Amniotic stem cell (primary cell): ENCODE data around the gene MCC.

Source experiments
- DNase-seq: peaks from one replicate; lab custom pipeline; 2025; lab: John Stamatoyannopoulos, UW

MCC gene

GRCh38 chr5:113176196-113176595 is 312.1 kb downstream of the MCC start:
- DNase-seq, result no peak

- no peak for DNase-seq
These were observed 315.9 kb downstream of the MCC start for GRCh38 chr5:113172231-113172826.

GRCh38 chr5:113171520-113171919 is 316.7 kb downstream of the MCC start:
- DNase-seq, result no peak

- no peak for DNase-seq
These were observed 317.5 kb downstream of the MCC start for GRCh38 chr5:113170707-113171106.

- DNase-seq, result no peak
These were observed 318.5 kb downstream of the MCC start for GRCh38 chr5:113169720-113170119.

GRCh38 chr5:113167985-113168384 is 320.3 kb downstream of the MCC start:
- no peak for DNase-seq

- DNase-seq, result no peak
These were observed 321.3 kb downstream of the MCC start for GRCh38 chr5:113166852-113167366.

- DNase-seq, result no peak
These were observed 322.0 kb downstream of the MCC start for GRCh38 chr5:113166261-113166660.

GRCh38 chr5:113164021-113164420 is 324.2 kb downstream of the MCC start:
- no peak for DNase-seq

GRCh38 chr5:113163328-113163727 is 324.9 kb downstream of the MCC start:
- no peak for DNase-seq

- no peak for DNase-seq
These were observed 325.5 kb downstream of the MCC start for GRCh38 chr5:113162770-113163169.

- no peak for DNase-seq
These were observed 326.0 kb downstream of the MCC start for GRCh38 chr5:113162208-113162607.

GRCh38 chr5:113161806-113162205 is 326.4 kb downstream of the MCC start:
- DNase-seq, result no peak

- no peak for DNase-seq
These were observed 330.4 kb downstream of the MCC start for GRCh38 chr5:113157886-113158285.

- DNase-seq, result no peak
These were observed 331.9 kb downstream of the MCC start for GRCh38 chr5:113156271-113156877.

GRCh38 chr5:113153512-113154097 is 334.6 kb downstream of the MCC start:
- DNase-seq, result no peak

GRCh38 chr5:113152380-113152740 is 335.9 kb downstream of the MCC start:
- DNase-seq, result no peak

- no peak for DNase-seq
These were observed 336.4 kb downstream of the MCC start for GRCh38 chr5:113151641-113152379.

- no peak for DNase-seq
These were observed 337.4 kb downstream of the MCC start for GRCh38 chr5:113150821-113151220.

GRCh38 chr5:113150221-113150620 is 338.0 kb downstream of the MCC start:
- no peak for DNase-seq

- no peak for DNase-seq
These were observed 340.7 kb downstream of the MCC start for GRCh38 chr5:113147537-113147936.

GRCh38 chr5:113147101-113147508 is 341.1 kb downstream of the MCC start:
- DNase-seq, result peak; percentile 76
